Testis (tissue), 2 donors: ENCODE results near the gene BCR.

ENCODE experiments used
- POLR2A ChIP-seq: fragments of 450-650 bp; IDR thresholded peaks from one replicate; pipeline ENCODE4 v1.6.1; 2017; ENCODE audit warnings: antibody characterized with exemption, mild to moderate bottlenecking, moderate library complexity
- TF ChIP-seq, protein P1 (sequence below), 3 experiments: fragments of 450-650 bp in 2 of 3; fragments of 200-600 bp in 1 of 3; sonication (generic) in 1 of 3; IDR thresholded peaks; one replicate each; pipeline ENCODE4 v1.5.1; 2016 to 2019; ENCODE audit warnings: antibody characterized with exemption in 3 of 3, mild to moderate bottlenecking in 2 of 3, moderate library complexity in 1 of 3

DNA sequence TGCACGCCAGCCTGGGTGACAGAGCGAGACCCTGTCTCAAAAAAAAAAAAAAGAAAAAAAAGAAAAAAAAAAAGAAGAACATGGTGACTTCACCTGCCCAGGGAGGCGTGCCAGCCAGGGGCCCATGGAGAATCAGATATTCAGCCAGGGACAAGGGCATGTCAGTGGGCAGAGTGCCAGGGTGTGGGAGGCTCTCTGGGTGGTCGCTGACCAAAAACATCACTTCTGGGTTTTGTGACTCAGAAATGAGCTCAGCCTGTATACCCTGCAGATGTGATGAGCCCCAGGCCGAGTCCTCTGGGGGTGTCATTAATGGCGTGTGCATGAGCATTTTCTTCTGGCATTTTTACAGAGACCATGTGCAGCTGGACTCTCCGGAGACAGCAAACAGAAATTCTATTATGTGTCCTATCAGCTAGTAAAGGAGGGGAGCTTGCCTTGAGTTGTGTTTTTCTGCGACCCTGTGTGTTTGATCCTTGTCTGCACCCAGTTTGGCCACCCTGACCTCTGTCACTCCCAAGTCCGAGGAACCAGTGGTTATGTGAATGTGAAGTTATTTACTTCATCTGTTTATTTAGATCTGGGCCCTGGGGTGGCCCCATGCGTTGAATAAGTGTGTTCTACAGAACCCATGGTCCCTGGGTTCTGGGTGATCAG lies 53.6 kb downstream of the BCR start:
- TF ChIP-seq, protein P1, sequence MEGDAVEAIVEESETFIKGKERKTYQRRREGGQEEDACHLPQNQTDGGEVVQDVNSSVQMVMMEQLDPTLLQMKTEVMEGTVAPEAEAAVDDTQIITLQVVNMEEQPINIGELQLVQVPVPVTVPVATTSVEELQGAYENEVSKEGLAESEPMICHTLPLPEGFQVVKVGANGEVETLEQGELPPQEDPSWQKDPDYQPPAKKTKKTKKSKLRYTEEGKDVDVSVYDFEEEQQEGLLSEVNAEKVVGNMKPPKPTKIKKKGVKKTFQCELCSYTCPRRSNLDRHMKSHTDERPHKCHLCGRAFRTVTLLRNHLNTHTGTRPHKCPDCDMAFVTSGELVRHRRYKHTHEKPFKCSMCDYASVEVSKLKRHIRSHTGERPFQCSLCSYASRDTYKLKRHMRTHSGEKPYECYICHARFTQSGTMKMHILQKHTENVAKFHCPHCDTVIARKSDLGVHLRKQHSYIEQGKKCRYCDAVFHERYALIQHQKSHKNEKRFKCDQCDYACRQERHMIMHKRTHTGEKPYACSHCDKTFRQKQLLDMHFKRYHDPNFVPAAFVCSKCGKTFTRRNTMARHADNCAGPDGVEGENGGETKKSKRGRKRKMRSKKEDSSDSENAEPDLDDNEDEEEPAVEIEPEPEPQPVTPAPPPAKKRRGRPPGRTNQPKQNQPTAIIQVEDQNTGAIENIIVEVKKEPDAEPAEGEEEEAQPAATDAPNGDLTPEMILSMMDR (IDR thresholded peaks at IDR 0.05), result no peak
- no peak for TF ChIP-seq POLR2A
